HG03575 (cell line): Measurements from ENCODE around the gene FAM53A.

Experiments used
- ATAC-seq: cut with Tn5 transposase; IDR thresholded peaks from one replicate; pipeline ENCODE4 v1.9.1; 2021; ENCODE audit not compliant: unreplicated experiment, insufficient number of reproducible peaks, low FRiP score; ENCODE audit errors: extremely low read depth

FAM53A gene

GRCh38 chr4:1630266-1630665 lies 53.8 kb downstream of the FAM53A start:
- no peak for ATAC-seq

DNA sequence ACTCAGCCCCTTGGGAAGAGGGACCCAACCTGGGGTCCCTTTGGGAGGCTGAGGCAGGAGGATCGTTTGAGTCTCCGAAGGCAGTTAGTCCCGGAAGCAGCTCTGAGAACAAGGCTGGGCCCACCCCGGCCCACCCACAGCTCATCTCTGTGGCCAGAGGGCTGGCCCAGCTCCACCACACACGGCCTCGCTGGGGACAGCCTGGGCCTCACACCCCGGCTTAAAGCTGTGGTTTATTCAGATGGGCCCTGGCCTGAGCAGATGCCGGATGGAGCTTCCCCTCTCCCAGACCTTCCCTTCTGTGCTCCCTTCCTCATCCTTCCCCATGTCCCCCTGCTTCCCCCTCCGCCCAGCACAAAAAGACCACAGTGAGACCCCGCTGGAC lies 54.4 kb downstream of the FAM53A start:
- no peak for ATAC-seq

DNA sequence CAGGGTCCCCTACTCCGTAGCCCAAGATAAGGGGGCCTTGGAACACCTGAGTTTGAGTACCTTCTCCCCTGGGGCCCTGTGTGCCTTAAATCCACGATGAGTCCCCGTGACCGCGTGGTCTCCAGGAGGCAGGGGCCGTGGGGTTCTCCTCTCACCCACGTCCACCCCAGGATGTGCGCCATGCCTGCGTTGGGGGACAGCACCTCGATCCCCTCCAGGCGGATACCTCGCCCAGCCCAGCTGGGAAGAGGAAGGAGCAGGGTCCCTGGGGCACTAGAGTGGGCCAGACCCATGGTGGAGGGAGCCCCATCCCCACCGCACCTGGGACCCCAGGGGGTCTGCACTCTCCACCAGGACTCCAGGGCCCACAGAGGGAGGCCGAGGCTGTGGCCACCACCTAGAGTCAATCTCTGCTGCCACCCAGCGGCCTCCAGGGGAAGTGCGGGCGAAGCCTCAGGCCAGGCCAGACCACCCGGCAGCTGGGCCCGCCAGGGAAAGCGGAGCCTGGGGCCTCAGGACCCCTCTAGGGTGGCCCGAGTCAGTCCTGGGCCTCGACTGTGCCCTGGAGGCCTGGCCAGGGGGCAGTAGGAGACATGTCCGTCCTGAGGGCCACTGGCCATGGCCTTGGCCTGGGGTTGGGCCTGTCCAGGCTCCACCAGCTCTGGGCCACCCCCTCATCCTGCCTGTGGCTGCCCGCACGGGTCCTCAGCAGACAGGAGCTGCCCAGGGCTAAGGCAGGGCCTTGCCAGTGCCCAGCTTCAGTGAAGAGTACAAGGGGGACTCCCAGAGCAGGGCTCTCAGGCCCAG lies 55.0 kb downstream of the FAM53A start:
- ATAC-seq, result no peak

GRCh38 chr4:1627417-1628313 lies 56.4 kb downstream of the FAM53A start:
- no peak for ATAC-seq

DNA sequence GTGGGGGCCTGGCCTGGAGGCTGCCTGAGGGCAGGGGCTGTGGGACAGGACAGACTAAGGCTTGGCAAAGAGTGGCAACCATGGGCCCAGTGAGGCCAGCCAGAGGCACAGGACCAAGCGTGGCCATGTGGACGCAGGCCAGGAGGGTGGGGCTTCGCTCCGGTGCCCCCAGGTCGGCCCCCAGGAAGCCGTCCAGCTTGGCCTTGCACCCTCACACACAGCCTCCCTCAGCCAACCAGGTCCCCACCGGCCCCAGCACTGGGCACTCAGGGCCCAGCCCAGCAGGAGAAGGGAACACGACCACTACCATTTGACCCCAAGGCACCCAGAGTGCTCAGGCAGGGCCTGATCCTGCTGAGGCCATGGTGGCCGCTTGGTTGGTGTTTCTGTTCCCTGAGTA lies 57.2 kb downstream of the FAM53A start:
- ATAC-seq, result no peak

GRCh38 chr4:1626151-1626550 lies 58.0 kb downstream of the FAM53A start:
- ATAC-seq, result no peak

GRCh38 chr4:1625600-1626138 lies 58.4 kb downstream of the FAM53A start:
- ATAC-seq, result no peak

- ATAC-seq, result no peak
These were observed 59.6 kb downstream of the FAM53A start for GRCh38 chr4:1624519-1624910.

GRCh38 chr4:1623821-1624518 lies 60.1 kb downstream of the FAM53A start:
- no peak for ATAC-seq

GRCh38 chr4:1623400-1623799 lies 60.7 kb downstream of the FAM53A start:
- no peak for ATAC-seq

DNA sequence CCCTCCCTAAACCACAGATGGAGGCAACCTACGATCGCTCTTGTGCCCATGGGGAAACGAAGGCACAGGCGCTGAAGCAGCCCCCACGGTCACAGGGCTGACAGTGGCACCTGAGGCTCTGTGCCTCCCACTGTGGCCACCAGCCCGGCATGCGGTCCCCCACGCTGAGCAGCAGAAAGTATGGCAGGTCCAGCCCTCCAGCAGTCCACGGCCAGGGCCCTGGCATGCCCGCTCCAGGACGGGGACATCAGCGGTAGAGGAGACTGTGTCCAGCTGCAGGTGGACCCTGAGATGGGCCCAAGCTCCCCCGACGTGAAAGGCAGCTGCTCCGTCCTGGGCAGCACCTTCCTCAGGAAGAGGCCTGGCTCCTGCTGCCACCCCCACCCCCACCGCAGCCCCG lies 61.2 kb downstream of the FAM53A start:
- no peak for ATAC-seq

- ATAC-seq, result no peak
These were observed 61.9 kb downstream of the FAM53A start for GRCh38 chr4:1622238-1622637.

- no peak for ATAC-seq
These were observed 62.6 kb downstream of the FAM53A start for GRCh38 chr4:1621526-1621925.

- ATAC-seq, result no peak
These were observed 64.9 kb downstream of the FAM53A start for GRCh38 chr4:1619151-1619672.

DNA sequence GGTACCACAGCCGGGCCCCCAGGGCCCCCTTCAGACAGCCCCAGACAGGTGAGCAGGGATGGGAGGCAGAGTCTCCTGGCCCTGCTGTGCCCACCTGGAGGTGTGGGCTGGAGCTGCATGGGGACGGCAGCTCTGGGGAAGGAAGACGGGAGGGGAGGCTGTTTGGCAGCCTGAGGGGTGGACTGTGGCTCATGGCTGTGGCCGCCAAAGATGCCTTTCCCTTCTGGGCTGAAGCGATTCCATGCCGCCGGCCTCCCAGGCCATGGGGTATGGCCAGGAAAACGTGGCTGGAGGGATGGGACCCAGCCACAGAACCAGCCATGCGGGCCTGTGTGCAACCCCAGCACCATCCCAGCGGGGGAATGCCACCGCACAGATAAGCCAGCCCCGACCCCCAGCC lies 65.7 kb downstream of the FAM53A start:
- ATAC-seq, result no peak

- ATAC-seq, result no peak
These were observed 67.6 kb downstream of the FAM53A start for GRCh38 chr4:1616557-1616930.

- no peak for ATAC-seq
These were observed 68.1 kb downstream of the FAM53A start for GRCh38 chr4:1615786-1616556.

GRCh38 chr4:1614854-1615595 lies 69.1 kb downstream of the FAM53A start:
- no peak for ATAC-seq
